ENCODE data around the gene TENM4.

The TENM4 gene

DNA sequence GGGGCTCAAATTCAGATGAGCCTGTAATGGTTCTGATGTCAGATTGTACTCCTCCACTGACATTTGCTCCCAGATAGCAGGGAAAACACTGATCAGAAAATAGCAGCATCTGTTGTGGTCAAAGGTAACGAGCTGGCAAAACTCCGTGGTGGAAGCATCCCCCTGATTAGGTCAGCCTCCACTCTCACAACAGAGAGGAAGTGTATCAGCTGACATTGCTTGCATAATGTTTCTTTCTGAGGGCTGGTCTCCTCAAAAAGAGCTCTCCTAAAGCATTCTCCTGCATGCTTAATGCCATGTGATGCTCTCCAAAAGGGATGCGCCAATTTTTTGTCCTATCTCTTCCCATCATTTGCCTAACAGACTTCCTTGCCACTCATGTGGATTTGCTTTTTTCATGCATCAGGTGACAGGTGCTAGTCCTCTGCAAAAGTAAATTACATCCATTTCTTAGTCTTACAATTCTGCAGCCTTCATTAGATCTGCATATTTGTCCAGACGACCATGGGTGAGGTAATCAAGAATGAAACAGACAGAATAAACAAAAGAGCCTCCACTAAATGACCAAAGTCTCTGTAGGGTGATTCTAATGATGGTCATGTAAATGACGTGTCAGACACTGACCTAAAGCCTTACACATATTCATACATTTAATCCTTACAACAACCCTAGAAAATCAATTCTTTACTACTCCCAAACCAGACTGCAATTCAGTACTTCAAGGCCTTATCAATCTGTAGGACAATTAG lies 6.4 kb upstream of the TENM4 start:
- DNase-seq = no peak

DNA sequence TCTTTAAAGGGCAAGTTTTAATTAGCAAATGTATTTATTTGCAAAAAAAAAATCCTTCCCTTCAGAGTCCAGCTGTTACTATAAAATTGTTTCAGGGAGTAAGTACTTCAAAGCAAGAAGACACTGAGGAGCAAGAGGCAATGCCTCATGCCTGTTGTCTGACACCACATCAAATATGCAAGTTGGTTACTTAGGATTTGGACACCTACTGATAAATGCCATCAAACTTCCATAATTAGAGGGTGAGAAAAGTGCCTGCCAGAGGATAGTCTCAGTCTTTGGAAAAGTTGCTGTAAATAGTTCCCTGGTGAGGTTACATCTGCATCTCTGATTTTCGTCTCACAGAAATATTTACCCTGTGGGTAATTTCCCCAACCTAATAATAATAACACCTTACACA lies 4.1 kb upstream of the TENM4 start:
- no peak for DNase-seq

- no peak for DNase-seq
Measured at GRCh38 chr11:79441461-79441875, 638 bp upstream of the TENM4 start.

- DNase-seq = no peak
Measured at GRCh38 chr11:79439886-79440570, 802 bp downstream of the TENM4 start.

- DNase-seq = no peak
Measured at GRCh38 chr11:79439410-79439885, 1.4 kb downstream of the TENM4 start.

GRCh38 chr11:79438631-79439409 lies 2.0 kb downstream of the TENM4 start:
- DNase-seq = no peak

- no peak for DNase-seq
Measured at GRCh38 chr11:79437981-79438630, 2.7 kb downstream of the TENM4 start.

DNA sequence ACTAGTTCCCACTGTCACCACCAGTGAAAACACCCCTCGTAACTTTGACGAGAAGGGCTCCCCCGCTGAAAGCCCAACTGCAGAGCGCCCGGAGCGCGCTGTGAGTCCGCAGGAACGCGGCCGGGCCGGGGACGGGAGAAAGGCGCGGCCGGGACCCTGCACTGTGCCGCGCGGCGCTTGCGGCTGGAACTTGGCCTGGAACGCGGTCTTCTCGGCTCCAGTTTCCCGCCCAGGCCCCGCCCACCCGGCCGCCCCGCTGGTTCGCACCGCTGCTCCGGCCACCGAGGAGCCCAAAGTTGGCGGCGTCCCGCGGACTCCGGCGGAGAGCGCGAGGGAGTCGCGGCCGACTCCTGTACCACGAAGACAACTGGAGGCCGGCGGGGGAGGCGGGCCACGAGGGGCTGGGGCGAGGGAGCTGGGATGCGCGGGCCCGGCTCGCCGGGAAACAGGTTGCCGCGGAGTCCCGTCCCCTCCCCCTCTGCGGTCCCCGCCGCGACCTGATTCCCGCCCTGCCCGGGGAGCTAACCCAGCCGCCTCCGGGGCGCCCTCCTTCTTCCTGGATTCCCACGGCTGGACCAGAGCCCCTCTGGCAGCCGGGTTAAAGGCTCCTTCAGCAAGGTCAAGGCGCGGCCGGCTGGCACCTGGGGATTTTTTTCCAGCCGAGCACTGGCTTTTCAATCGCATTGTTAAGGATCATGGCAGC lies 3.4 kb downstream of the TENM4 start:
- DNase-seq = no peak

DNA sequence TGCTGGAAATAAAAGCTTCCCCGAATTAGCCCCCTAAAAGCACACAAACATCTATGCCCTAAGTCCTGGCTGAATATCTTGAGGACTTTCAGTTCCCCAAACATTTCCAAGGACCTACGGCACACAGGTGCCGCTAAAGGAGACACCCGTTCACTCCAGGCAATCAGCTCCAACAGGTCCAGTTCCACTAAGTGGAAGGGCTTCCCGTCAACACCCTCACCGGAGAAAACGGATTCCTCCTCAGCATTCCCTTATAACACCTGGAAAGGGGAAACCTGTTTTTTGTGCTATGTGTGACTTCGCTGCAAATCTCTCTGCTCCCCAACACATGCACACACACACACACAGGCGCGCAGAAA lies 3.9 kb downstream of the TENM4 start:
- DNase-seq = no peak

- no peak for DNase-seq
Measured at GRCh38 chr11:79434283-79434682, 6.5 kb downstream of the TENM4 start.

- no peak for DNase-seq
Measured at GRCh38 chr11:79432138-79432537, 8.7 kb downstream of the TENM4 start.

DNA sequence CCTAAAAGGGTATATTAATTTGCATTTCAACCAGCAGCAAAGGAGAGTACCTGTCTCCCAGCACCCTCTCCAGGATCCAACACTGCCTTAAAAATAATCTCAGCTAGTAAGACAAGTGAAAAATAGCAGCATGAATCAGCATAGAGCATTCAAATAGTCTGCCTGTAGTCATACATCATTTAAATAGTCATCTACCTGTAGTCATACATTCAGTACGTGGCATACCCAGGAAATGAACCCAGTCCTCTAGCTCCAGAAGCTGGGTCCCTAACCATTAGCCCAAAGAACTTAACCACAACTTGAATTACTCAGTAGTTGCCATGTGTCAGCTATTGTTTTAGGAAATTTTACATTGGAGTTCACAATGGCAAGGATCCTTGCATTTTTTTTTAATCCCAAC lies 9.3 kb downstream of the TENM4 start:
- no peak for DNase-seq

GRCh38 chr11:79430280-79430679 lies 10.6 kb downstream of the TENM4 start:
- DNase-seq = no peak

DNA sequence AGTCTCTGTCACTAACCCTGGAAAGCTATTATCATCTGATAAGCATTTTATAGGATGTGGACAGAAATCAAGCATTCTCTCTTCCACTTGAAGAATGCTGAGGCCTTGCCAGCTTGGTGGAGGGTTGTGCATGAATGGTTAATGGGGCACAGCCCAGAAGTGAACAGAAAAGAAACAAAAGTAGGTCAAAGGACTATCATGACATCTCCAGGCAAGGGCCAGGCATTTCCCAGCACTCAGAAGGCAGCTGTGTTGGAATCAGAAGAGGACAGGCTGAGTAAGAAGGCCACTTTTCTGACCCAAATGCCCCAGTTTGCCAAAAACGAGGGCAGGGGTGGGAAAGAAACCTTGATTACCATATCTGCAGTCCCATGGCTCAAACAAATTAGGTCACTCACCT lies 12.4 kb downstream of the TENM4 start:
- no peak for DNase-seq

DNA sequence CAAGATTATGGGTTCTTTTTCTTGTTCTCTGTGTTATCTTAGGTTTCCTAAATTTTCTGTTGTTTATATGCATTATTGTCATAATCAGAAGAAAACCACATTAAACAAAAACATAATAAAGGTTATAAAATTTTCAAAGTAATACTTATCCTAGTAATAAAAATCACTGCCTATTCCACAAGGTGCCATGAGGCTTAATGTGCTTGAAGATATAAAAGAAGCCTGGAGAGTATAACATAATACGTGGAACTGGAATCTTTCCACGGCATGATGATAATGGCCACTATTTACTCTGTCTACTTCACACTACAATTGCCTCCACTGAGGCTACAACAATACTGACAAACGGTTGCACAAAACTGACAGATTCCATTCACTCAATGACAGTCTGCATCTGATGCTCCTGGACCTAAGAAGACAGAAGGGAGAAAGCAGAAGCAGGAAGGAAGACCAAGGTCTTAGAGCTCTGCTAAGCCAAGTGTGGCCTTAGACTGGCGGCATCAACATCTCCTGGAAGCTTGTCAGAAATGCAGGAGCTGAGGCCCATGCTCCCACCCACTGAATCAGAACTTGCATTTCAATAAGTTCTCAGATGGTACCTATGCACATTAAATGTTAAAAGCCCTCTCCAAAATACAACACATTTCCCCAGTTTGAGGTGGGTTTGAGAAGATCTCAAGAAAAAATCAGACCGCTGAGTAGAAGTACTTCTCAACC lies 13.1 kb downstream of the TENM4 start:
- no peak for DNase-seq

DNA sequence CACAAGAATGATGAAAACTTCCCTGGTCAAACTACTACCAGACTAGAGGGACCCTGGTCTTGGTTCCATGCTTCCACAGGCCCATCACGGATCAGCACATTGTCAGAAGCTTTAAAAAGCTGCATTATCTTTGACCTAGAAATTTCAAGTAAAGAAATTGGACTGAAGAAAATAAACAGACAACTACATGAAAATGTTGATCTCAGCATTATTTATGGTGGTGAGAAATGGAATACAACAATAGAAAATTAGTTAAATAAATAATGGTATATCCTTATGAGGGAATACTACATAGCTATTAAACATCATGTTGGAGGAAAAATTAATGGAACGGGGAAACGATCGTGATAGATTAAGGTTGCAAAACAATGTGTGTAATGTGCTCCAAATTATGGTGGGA lies 13.7 kb downstream of the TENM4 start:
- DNase-seq = no peak

- no peak for DNase-seq
Measured at GRCh38 chr11:79425463-79425862, 15.4 kb downstream of the TENM4 start.

DNA sequence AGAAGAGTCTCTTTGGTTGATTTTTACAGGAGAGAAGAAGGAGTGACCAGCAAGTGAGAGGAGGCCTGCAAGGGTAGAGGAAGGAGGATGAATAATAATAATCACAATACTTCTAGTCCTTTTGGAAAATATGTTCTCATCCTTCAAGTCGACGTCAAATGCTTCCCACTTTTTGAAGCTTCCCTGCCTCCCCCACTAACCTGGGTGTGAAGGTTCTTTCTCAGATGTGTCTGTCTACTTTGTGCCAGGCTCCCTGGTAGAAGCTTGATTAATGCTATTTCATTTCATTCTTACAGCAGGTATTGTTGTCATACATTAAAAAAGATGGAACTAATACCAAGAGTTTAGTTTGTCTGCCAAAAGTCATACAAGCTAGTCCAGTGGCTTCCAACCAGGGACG lies 17.1 kb downstream of the TENM4 start:
- DNase-seq = no peak

DNA sequence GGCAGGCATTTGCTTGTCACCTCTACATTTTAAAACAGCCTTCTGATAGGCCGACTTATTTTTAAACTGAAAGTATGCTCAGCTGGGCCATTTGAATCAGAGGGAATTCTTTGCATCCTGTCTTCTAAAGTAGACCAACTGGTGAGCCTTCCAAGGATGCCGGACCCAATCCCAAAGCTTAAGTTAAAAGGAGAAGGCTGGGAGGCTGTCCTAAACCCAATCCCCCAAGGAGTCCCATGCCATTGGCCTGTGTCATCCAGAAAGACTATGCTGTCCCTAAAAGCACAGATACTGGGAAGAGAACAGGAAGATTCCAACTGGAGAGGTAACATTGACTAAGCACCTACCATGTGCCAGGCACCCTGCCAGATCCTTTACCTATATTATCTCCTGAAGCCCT lies 18.0 kb downstream of the TENM4 start:
- no peak for DNase-seq

DNA sequence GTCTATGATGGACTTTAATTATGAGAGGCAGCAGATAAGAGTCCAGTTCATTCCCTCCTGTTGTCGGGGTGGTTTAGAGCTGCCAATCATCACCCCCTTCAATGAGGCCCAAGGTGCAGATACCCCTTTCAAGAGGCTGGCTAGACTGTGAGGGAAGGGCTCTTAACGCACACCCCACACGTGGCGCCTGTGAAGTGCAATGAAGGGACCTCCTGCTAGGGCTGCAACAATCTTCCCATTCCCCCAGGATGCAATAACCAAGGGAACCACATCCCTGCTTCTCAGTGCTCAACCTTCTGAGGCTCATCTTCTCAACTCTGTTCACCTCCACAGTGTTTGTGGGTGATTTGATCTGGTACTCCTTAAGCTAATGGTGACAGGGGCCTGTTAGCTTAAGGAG lies 19.0 kb downstream of the TENM4 start:
- DNase-seq = no peak

GRCh38 chr11:79419120-79419519 lies 21.7 kb downstream of the TENM4 start:
- DNase-seq = no peak

DNA sequence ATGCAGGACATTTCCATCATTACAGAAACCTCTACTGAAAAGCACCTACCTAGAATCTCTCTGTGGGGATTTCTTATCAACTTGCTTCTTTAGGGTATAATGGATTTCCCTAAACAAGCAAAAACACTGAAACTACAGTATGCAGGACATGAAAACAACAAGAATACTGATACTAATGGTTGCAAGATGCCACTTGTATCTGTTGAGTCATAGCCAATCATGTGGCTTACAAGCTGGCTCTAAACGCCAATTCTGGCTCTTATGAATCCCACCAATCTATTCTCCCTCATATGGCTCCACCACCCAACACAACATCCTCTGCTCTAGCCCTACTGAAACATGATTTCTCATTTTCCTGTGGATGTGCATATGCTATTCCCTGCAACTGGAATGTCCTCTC lies 22.6 kb downstream of the TENM4 start:
- no peak for DNase-seq
